ENCODE results near the gene ABCC10.
"Not testable (repeated sequence)": the region's sequence is repeated elsewhere in the genome, so short reads cannot be mapped to it uniquely, and the experiment has no call there.

The ABCC10 gene

DNA sequence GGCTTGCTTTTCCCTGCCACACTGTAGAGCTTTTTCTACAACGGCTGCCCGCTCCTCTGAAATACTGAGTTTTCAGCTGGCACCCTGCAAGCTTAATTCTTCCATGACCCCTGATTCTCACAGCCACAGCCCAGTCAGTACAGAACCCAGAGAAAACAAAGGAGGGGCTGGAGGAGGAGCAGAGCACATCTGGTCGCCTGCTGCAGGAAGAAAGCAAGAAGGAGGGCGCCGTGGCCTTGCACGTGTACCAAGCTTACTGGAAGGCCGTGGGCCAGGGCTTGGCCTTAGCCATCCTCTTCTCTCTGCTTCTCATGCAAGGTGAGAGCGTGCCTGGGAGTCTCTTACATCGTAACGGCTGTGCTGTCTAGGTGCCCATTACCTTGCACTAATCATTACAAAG lies 16.7 kb downstream of the ABCC10 start:
- no peak for DNase-seq (ENCODE audit: low read depth)

DNA sequence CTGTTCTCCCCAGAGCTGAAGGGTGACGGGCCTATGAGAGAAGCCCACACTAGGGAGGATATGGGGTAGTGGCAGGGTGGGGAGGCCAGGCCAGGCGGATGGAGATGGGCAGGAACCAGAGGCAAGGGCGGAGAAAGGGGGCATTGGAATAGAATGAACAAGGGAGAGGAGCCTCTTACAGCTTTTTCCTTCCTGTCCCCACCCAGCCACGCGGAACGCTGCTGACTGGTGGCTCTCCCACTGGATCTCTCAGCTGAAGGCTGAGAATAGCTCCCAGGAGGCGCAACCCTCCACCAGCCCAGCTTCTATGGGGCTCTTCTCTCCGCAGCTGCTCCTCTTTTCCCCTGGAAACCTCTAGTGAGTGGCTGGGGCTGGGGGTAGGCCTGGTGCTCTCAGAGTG lies 17.2 kb downstream of the ABCC10 start:
- DNase-seq (ENCODE audit: low read depth) = no peak

GRCh38 chr6:43445576-43445975 lies 18.2 kb downstream of the ABCC10 start:
- no peak for DNase-seq (ENCODE audit: low read depth)

DNA sequence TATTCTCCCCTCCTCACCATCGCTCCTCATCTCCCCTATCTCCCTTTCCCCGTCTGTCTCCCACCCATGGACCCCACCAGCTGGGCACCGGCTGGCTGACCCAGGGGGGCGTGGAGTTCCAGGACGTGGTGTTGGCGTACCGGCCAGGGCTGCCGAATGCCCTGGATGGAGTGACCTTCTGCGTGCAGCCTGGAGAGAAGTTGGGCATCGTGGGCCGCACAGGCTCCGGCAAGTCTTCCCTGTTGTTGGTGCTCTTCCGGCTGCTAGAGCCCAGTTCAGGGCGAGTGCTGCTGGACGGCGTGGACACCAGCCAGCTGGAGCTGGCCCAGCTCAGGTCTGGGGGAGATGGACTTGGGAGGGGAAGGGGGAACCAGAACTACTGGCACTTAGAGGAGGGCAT lies 20.3 kb downstream of the ABCC10 start:
- no peak for DNase-seq (ENCODE audit: low read depth)

- no peak for DNase-seq (ENCODE audit: low read depth)
Measured at GRCh38 chr6:43448916-43449315, 21.6 kb downstream of the ABCC10 start.

DNA sequence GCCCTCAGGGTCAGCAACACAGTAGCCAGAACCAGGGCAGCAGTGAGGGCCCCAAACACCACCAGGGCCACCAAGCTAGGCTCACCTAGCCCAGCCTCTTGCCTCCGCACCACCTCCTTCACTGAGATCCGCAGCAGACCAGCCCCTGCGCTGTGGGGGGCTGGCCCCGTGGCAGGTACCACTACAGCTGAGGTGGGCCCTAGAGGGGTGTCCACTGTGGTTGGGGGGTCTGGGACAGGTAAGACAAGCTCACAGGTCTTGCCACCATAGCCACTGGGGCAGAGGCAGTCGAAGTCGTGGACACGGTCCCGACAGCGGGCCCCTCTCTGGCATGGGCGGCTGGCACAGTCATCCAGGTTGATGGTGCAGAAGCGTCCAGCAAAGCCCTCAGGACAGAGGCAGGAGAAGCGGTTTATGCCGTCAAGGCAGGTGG lies 23.4 kb downstream of the ABCC10 start:
- DNase-seq (ENCODE audit: low read depth) = no peak

- DNase-seq (ENCODE audit: low read depth) = no peak
Measured at GRCh38 chr6:43451348-43451747, 24.0 kb downstream of the ABCC10 start.

- no peak for DNase-seq (ENCODE audit: low read depth)
Measured at GRCh38 chr6:43451939-43452338, 24.6 kb downstream of the ABCC10 start.

- DNase-seq (ENCODE audit: low read depth) = no peak
Measured at GRCh38 chr6:43452896-43453295, 25.6 kb downstream of the ABCC10 start.

- DNase-seq (ENCODE audit: low read depth) = no peak
Measured at GRCh38 chr6:43453831-43454230, 26.5 kb downstream of the ABCC10 start.

- DNase-seq (ENCODE audit: low read depth) = no peak
Measured at GRCh38 chr6:43454290-43454695, 27.0 kb downstream of the ABCC10 start.

- peak; percentile 72 for DNase-seq (ENCODE audit: low read depth)
Measured at GRCh38 chr6:43454696-43455530, 27.6 kb downstream of the ABCC10 start.

DNA sequence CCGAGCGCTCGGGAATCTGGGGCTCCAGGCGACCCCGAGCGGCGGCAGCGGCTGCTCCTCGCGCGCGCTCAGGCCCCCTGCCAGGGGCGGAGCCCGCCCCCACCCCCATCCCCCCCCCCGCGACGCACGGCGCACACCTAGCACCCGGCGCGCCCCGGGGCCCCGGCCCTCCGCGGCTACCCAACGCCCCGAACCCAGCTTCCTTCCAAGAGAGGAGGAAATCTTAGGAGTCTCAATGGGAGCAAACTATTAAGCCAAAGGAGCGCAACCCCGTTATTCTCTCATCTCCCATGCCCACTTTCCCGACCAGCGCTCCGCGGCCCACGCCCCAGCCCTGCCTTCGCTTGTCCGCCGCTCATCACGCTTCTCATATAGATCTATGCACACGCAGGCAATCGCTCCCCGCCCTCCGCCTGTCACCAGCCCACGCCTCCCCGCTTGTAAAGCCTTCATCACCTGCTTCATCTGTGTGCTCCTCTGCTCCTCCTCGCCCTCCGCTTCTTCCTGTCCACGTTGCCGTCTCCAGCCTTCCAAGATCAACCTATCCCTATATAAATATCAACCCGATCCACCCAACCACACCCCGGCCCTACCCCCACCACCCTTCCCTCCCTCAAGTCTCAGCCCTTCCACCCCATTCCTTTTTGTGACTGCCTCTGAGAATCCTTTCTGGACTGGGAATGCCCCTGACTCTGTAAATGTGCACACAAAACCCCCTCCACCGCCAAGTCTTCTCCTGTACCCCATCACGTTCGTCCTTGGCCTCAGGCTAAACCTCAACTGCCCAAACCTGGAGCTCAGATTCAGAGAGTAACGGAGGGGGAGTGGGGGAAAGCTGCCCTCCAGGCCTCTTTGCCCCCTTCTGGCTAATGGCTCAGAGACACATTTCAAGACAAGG lies 28.4 kb downstream of the ABCC10 start, which contains the start of gene DLK2:
Gene DLK2 (minus strand): TSS at position 18 of the 898 bp plus-strand sequence. CDS start 723 bp downstream, outside the sequence.
- no peak for DNase-seq (ENCODE audit: low read depth)

DNA sequence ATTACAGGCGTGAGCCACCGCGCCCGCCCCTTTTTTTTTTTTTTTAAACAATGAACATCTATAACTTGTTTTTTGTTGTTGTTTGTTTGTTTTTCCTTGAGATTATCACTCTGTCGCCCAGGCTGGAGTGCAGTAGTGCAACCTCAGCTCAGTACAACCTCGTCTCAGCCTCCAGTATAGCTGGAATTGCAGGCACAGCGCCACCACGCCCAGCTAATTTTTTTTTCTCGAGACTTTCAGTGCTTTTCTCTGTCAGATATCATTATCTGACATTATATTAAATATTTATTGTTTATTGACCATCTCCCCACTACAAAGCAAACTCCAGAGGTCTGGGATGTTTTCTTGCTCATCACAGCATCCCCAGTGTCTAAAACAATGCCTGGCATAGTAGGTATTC lies 30.3 kb downstream of the ABCC10 start:
- DNase-seq (ENCODE audit: low read depth) = no peak

- not testable (repeated sequence) for DNase-seq (ENCODE audit: low read depth)
Measured at GRCh38 chr6:43458154-43458553, 30.8 kb downstream of the ABCC10 start.

- DNase-seq (ENCODE audit: low read depth) = no peak
Measured at GRCh38 chr6:43459535-43459934, 32.2 kb downstream of the ABCC10 start.

- no peak for DNase-seq (ENCODE audit: low read depth)
Measured at GRCh38 chr6:43460032-43460431, 32.7 kb downstream of the ABCC10 start.

- no peak for DNase-seq (ENCODE audit: low read depth)
Measured at GRCh38 chr6:43461936-43462335, 34.6 kb downstream of the ABCC10 start.

GRCh38 chr6:43464337-43464736 lies 37.0 kb downstream of the ABCC10 start:
- no peak for DNase-seq (ENCODE audit: low read depth)

GRCh38 chr6:43465948-43466347 lies 38.6 kb downstream of the ABCC10 start:
- no peak for DNase-seq (ENCODE audit: low read depth)

- DNase-seq (ENCODE audit: low read depth) = not testable (repeated sequence)
Measured at GRCh38 chr6:43467265-43467664, 39.9 kb downstream of the ABCC10 start.

DNA sequence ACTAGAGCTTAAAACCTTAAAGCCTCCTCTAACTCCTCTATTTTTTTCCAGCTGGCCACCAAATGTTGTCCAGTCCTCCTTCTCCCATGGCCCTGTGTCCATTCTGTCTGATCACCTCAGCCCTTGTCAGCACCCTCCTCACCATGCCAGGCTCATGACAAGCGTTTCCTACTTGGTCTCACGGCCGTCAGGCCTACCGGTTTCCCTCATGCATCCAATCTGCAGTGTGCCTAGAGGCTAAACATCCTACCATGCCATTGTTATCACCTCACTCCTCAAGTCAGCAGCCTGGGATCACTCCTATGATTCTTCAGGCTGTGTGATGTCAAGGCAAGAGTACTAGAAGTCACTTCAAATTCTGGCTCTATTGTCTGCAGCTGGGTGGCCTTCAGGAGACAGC lies 40.4 kb downstream of the ABCC10 start:
- DNase-seq (ENCODE audit: low read depth) = no peak

GRCh38 chr6:43468240-43468639 lies 40.9 kb downstream of the ABCC10 start:
- no peak for DNase-seq (ENCODE audit: low read depth)
